ENCODE measurements around the gene PPM1H.
A peak's percentile ranks its signal among the peaks of the same experiment; 100 is the strongest.

PPM1H gene

GRCh38 chr12:62689042-62689839 lies 245.7 kb downstream of the PPM1H start:
- no peak overlapping the region for H2BK15ac ChIP-seq (ENCODE audit: low read depth, poor library complexity, severe bottlenecking)
- H2BK120ac ChIP-seq (ENCODE audit: low read depth, low read length), result no peak overlapping the region
- no peak overlapping the region for H3K23ac ChIP-seq (ENCODE audit: low read length in 2 of 2)
- no peak overlapping the region for H2BK5ac ChIP-seq (ENCODE audit: low read depth, low read length, poor library complexity, severe bottlenecking)
- no peaks in the 10 kb centered on the region for H3K79me1 ChIP-seq (replicated peaks; ENCODE audit: low read length, poor library complexity, severe bottlenecking)
- no peaks in the 10 kb centered on the region for H3K9me3 ChIP-seq (ENCODE audit: control insufficient read depth, low read length)
- H3K4me3 ChIP-seq (ENCODE audit: insufficient read depth in 1 of 2, low read depth in 1 of 2, low read length in 2 of 2), result no peak overlapping the region
- H3K14ac ChIP-seq (ENCODE audit: low read length in 2 of 2), result no peak overlapping the region
- H3K4ac ChIP-seq (ENCODE audit: low read depth in 1 of 2, low read length in 2 of 2), result no peak overlapping the region
- no peak overlapping the region for H3K4me2 ChIP-seq (ENCODE audit: low read length, poor library complexity, severe bottlenecking)
- H3K36me3 ChIP-seq (ENCODE audit: control insufficient read depth in 1 of 2, insufficient read depth in 2 of 2, low read depth in 1 of 2, low read length in 2 of 2), result no peaks in the 10 kb centered on the region
- H3K27ac ChIP-seq (ENCODE audit: low read length, poor library complexity, severe bottlenecking), result no peak overlapping the region
- 64% methylated on average over 4 of the region's 6 CpGs for WGBS
- H3K27me3 ChIP-seq (ENCODE audit: control insufficient read depth in 1 of 2, insufficient read depth in 1 of 2, low read length in 2 of 2), result no peaks in the 10 kb centered on the region
- H3K4me1 ChIP-seq (ENCODE audit: control insufficient read depth, insufficient read depth, low read depth, low read length), result peaks cover 3% of the 10 kb centered on the region
- peak; percentile 49 for DNase-seq
- H2BK12ac ChIP-seq (ENCODE audit: low read length in 2 of 2), result no peak overlapping the region
- H2AFZ ChIP-seq (ENCODE audit: low read depth, low read length), result no peak overlapping the region
- H3K18ac ChIP-seq (ENCODE audit: low read depth in 1 of 2, low read length in 2 of 2), result no peak overlapping the region
- H3K9ac ChIP-seq (ENCODE audit: low read length), result no peak overlapping the region
- no peak overlapping the region for H2AK5ac ChIP-seq (ENCODE audit: low read length, severe bottlenecking)
- no peak overlapping the region for H4K8ac ChIP-seq (ENCODE audit: low read length)
- no peak overlapping the region for H4K91ac ChIP-seq (ENCODE audit: low read length)

GRCh38 chr12:62686938-62687337 lies 248.0 kb downstream of the PPM1H start:
- H3K27me3 ChIP-seq (ENCODE audit: control insufficient read depth in 1 of 2, insufficient read depth in 1 of 2, low read length in 2 of 2), result no peaks in the 10 kb centered on the region

GRCh38 chr12:62684570-62685295 lies 250.2 kb downstream of the PPM1H start:
- H2BK5ac ChIP-seq (ENCODE audit: low read depth, low read length, poor library complexity, severe bottlenecking), result no peak overlapping the region
- H4K91ac ChIP-seq (ENCODE audit: low read length), result no peak overlapping the region
- peak overlapping the region in 1 of 2 experiments; percentile 28 for H3K4me3 ChIP-seq (ENCODE audit: insufficient read depth in 1 of 2, low read depth in 1 of 2, low read length in 2 of 2)
- WGBS, result 90% methylated on average over 7 of the region's 7 CpGs
- H3K79me1 ChIP-seq (replicated peaks; ENCODE audit: low read length, poor library complexity, severe bottlenecking), result no peaks in the 10 kb centered on the region
- no peaks in the 10 kb centered on the region for H3K9me3 ChIP-seq (ENCODE audit: control insufficient read depth, low read length)
- H2BK120ac ChIP-seq (ENCODE audit: low read depth, low read length), result no peak overlapping the region
- DNase-seq, result no peak
- peak overlapping the region; percentile 85 for H3K9ac ChIP-seq (ENCODE audit: low read length)
- no peak overlapping the region for H2BK12ac ChIP-seq (ENCODE audit: low read length in 2 of 2)
- H2AK5ac ChIP-seq (ENCODE audit: low read length, severe bottlenecking), result no peak overlapping the region
- no peaks in the 10 kb centered on the region for H3K4me1 ChIP-seq (ENCODE audit: control insufficient read depth, insufficient read depth, low read depth, low read length)
- no peak overlapping the region for H3K18ac ChIP-seq (ENCODE audit: low read depth in 1 of 2, low read length in 2 of 2)
- H3K14ac ChIP-seq (ENCODE audit: low read length in 2 of 2), result no peak overlapping the region
- H2AFZ ChIP-seq (ENCODE audit: low read depth, low read length), result no peak overlapping the region
- H2BK15ac ChIP-seq (ENCODE audit: low read depth, poor library complexity, severe bottlenecking), result no peak overlapping the region
- no peak overlapping the region for H3K4ac ChIP-seq (ENCODE audit: low read depth in 1 of 2, low read length in 2 of 2)
- H4K8ac ChIP-seq (ENCODE audit: low read length), result no peak overlapping the region
- no peaks in the 10 kb centered on the region for H3K27me3 ChIP-seq (ENCODE audit: control insufficient read depth in 1 of 2, insufficient read depth in 1 of 2, low read length in 2 of 2)
- no peak overlapping the region for H3K27ac ChIP-seq (ENCODE audit: low read length, poor library complexity, severe bottlenecking)
- H3K36me3 ChIP-seq (ENCODE audit: control insufficient read depth in 1 of 2, insufficient read depth in 2 of 2, low read depth in 1 of 2, low read length in 2 of 2), result no peaks in the 10 kb centered on the region
- H3K4me2 ChIP-seq (ENCODE audit: low read length, poor library complexity, severe bottlenecking), result no peak overlapping the region
- H3K23ac ChIP-seq (ENCODE audit: low read length in 2 of 2), result no peak overlapping the region

More at GRCh38 chr12:62686938-62687337, 248.0 kb downstream of the PPM1H start:
- no peaks in the 10 kb centered on the region for H3K9me3 ChIP-seq (ENCODE audit: control insufficient read depth, low read length)
- H3K23ac ChIP-seq (ENCODE audit: low read length in 2 of 2), result no peak overlapping the region
- no peak overlapping the region for H2BK120ac ChIP-seq (ENCODE audit: low read depth, low read length)
- WGBS, result 89% methylated on average over 2 of the region's 3 CpGs
- H2AFZ ChIP-seq (ENCODE audit: low read depth, low read length), result no peak overlapping the region
- H3K9ac ChIP-seq (ENCODE audit: low read length), result no peak overlapping the region
- no peak overlapping the region for H3K4me3 ChIP-seq (ENCODE audit: insufficient read depth in 1 of 2, low read depth in 1 of 2, low read length in 2 of 2)
- H3K79me1 ChIP-seq (replicated peaks; ENCODE audit: low read length, poor library complexity, severe bottlenecking), result no peaks in the 10 kb centered on the region
- no peak overlapping the region for H3K14ac ChIP-seq (ENCODE audit: low read length in 2 of 2)
- H3K18ac ChIP-seq (ENCODE audit: low read depth in 1 of 2, low read length in 2 of 2), result no peak overlapping the region
- no peaks in the 10 kb centered on the region for H3K36me3 ChIP-seq (ENCODE audit: control insufficient read depth in 1 of 2, insufficient read depth in 2 of 2, low read depth in 1 of 2, low read length in 2 of 2)
- DNase-seq, result no peak
- H4K91ac ChIP-seq (ENCODE audit: low read length), result no peak overlapping the region
- H4K8ac ChIP-seq (ENCODE audit: low read length), result no peak overlapping the region
- H3K4ac ChIP-seq (ENCODE audit: low read depth in 1 of 2, low read length in 2 of 2), result no peak overlapping the region
- no peak overlapping the region for H3K27ac ChIP-seq (ENCODE audit: low read length, poor library complexity, severe bottlenecking)
- H2BK5ac ChIP-seq (ENCODE audit: low read depth, low read length, poor library complexity, severe bottlenecking), result no peak overlapping the region
- no peak overlapping the region for H3K4me2 ChIP-seq (ENCODE audit: low read length, poor library complexity, severe bottlenecking)
- no peak overlapping the region for H2BK15ac ChIP-seq (ENCODE audit: low read depth, poor library complexity, severe bottlenecking)
- H2AK5ac ChIP-seq (ENCODE audit: low read length, severe bottlenecking), result no peak overlapping the region
- no peaks in the 10 kb centered on the region for H3K4me1 ChIP-seq (ENCODE audit: control insufficient read depth, insufficient read depth, low read depth, low read length)
- no peak overlapping the region for H2BK12ac ChIP-seq (ENCODE audit: low read length in 2 of 2)

GRCh38 chr12:62683776-62684569 lies 251.0 kb downstream of the PPM1H start:
- H3K9me3 ChIP-seq (ENCODE audit: control insufficient read depth, low read length), result no peaks in the 10 kb centered on the region
- no peaks in the 10 kb centered on the region for H3K4me1 ChIP-seq (ENCODE audit: control insufficient read depth, insufficient read depth, low read depth, low read length)
- no peak overlapping the region for H4K8ac ChIP-seq (ENCODE audit: low read length)
- no peaks in the 10 kb centered on the region for H3K36me3 ChIP-seq (ENCODE audit: control insufficient read depth in 1 of 2, insufficient read depth in 2 of 2, low read depth in 1 of 2, low read length in 2 of 2)
- H3K9ac ChIP-seq (ENCODE audit: low read length), result peak overlapping the region; percentile 85
- no peak overlapping the region for H3K27ac ChIP-seq (ENCODE audit: low read length, poor library complexity, severe bottlenecking)
- H2BK12ac ChIP-seq (ENCODE audit: low read length in 2 of 2), result peak overlapping the region in 1 of 2 experiments; percentile 35
- no peak overlapping the region for H2BK120ac ChIP-seq (ENCODE audit: low read depth, low read length)
- no peak for DNase-seq
- H2AFZ ChIP-seq (ENCODE audit: low read depth, low read length), result no peak overlapping the region
- WGBS, result 61% methylated on average over 6 of the region's 7 CpGs
- no peak overlapping the region for H3K4me3 ChIP-seq (ENCODE audit: insufficient read depth in 1 of 2, low read depth in 1 of 2, low read length in 2 of 2)
- no peaks in the 10 kb centered on the region for H3K27me3 ChIP-seq (ENCODE audit: control insufficient read depth in 1 of 2, insufficient read depth in 1 of 2, low read length in 2 of 2)
- H3K23ac ChIP-seq (ENCODE audit: low read length in 2 of 2), result no peak overlapping the region
- H3K79me1 ChIP-seq (replicated peaks; ENCODE audit: low read length, poor library complexity, severe bottlenecking), result no peaks in the 10 kb centered on the region
- no peak overlapping the region for H2BK5ac ChIP-seq (ENCODE audit: low read depth, low read length, poor library complexity, severe bottlenecking)
- no peak overlapping the region for H2BK15ac ChIP-seq (ENCODE audit: low read depth, poor library complexity, severe bottlenecking)
- H4K91ac ChIP-seq (ENCODE audit: low read length), result no peak overlapping the region
- H3K18ac ChIP-seq (ENCODE audit: low read depth in 1 of 2, low read length in 2 of 2), result peak overlapping the region in 1 of 2 experiments; percentile 2
- H3K4ac ChIP-seq (ENCODE audit: low read depth in 1 of 2, low read length in 2 of 2), result no peak overlapping the region
- H2AK5ac ChIP-seq (ENCODE audit: low read length, severe bottlenecking), result peak overlapping the region; percentile 39
- H3K14ac ChIP-seq (ENCODE audit: low read length in 2 of 2), result no peak overlapping the region
- no peak overlapping the region for H3K4me2 ChIP-seq (ENCODE audit: low read length, poor library complexity, severe bottlenecking)

All from mesenchymal stem cell (in vitro differentiated cells and primary cell).